Measurements from ENCODE around the gene SPTLC3. TPM values are rescaled to one million over a fixed set of nuclear protein-coding genes. Genes with fewer than 3 reads are reported as not detected.

Gene SPTLC3
- total RNA-seq, 1 donor from 2014 or later = 18.7 TPM

GRCh38 chr20:13034115-13034514, 25.3 kb downstream of the SPTLC3 start:
- intact Hi-C loops (cut with DNase I) = no loop called here
- Histone ChIP-seq H3K4me3 (no peak overlapping the region), H3K4me1 (no peaks in the 10 kb centered on the region), H3K27ac (no peak overlapping the region), H3K27me3 (ENCODE audit: low read depth) (no peaks in the 10 kb centered on the region), H3K36me3 (no peaks in the 10 kb centered on the region), H3K9me3 (no peaks in the 10 kb centered on the region)
- DNase-seq (no peak), ATAC-seq (no peak)
- TF ChIP-seq CTCF (IDR thresholded peaks at IDR 0.05) = no peak

GRCh38 chr20:13034936-13035335, 26.2 kb downstream of the SPTLC3 start:
- Histone ChIP-seq H3K27ac (no peak overlapping the region), H3K9me3 (no peaks in the 10 kb centered on the region), H3K36me3 (no peaks in the 10 kb centered on the region), H3K4me1 (no peaks in the 10 kb centered on the region), H3K4me3 (no peak overlapping the region), H3K27me3 (ENCODE audit: low read depth) (no peaks in the 10 kb centered on the region)
- ATAC-seq (no peak), DNase-seq (no peak)
- no peak for TF ChIP-seq CTCF (IDR thresholded peaks at IDR 0.05)
- intact Hi-C loops (cut with DNase I) = no loop called here

- Histone ChIP-seq H3K4me1 (no peaks in the 10 kb centered on the region), H3K4me3 (no peak overlapping the region), H3K27me3 (ENCODE audit: low read depth) (no peaks in the 10 kb centered on the region), H3K36me3 (no peaks in the 10 kb centered on the region), H3K27ac (no peak overlapping the region), H3K9me3 (no peaks in the 10 kb centered on the region)
- intact Hi-C loops (cut with DNase I) = no loop called here
- no peak for DNase-seq
- no peak for TF ChIP-seq CTCF (IDR thresholded peaks at IDR 0.05)
- ATAC-seq = no peak
These were observed 26.8 kb downstream of the SPTLC3 start for GRCh38 chr20:13035399-13036152.

- no peak overlapping the region for H3K4me3 ChIP-seq
- intact Hi-C loops (cut with DNase I) = no loop called here
- H3K27me3 ChIP-seq (ENCODE audit: low read depth) = no peaks in the 10 kb centered on the region
- TF ChIP-seq CTCF (IDR thresholded peaks at IDR 0.05) = no peak
- H3K4me1 ChIP-seq = no peaks in the 10 kb centered on the region
- H3K36me3 ChIP-seq = no peaks in the 10 kb centered on the region
- DNase-seq = no peak
- H3K27ac ChIP-seq = no peak overlapping the region
- no peak for ATAC-seq
- H3K9me3 ChIP-seq = no peaks in the 10 kb centered on the region
These were observed 29.0 kb downstream of the SPTLC3 start for GRCh38 chr20:13037727-13038126.

GRCh38 chr20:13041574-13042457, 33.0 kb downstream of the SPTLC3 start:
- DNase-seq = no peak
- no peaks in the 10 kb centered on the region for H3K27me3 ChIP-seq (ENCODE audit: low read depth)
- intact Hi-C loops (cut with DNase I) = no loop called here
- H3K9me3 ChIP-seq = no peaks in the 10 kb centered on the region
- ATAC-seq = no peak
- H3K4me3 ChIP-seq = no peak overlapping the region
- H3K27ac ChIP-seq = no peak overlapping the region
- H3K4me1 ChIP-seq = no peaks in the 10 kb centered on the region
- no peak for TF ChIP-seq CTCF (IDR thresholded peaks at IDR 0.05)
- no peaks in the 10 kb centered on the region for H3K36me3 ChIP-seq

Data from lower lobe of right lung (tissue), 2 donors.